Upper lobe of right lung (tissue), 1 donor: ENCODE measurements around the gene MERTK. TPM values are rescaled to one million over a fixed set of nuclear protein-coding genes. Genes with fewer than 3 reads are reported as not detected.
A peak's percentile ranks its signal among the peaks of the same experiment; 100 is the strongest.

ENCODE experiments used
- ATAC-seq: fragments of 200-7000 bp; cut with Tn5 transposase; one replicate; pipeline ENCODE4 v1.9.1; 2020; ENCODE audit warnings: mild to moderate bottlenecking, moderate library complexity
- DNase-seq: peaks from one replicate; pipeline ENCODE4 v3.0.0-alpha.2; 2020
- H3K27ac ChIP-seq: fragments of 200-600 bp; one replicate; pipeline ENCODE4 v1.8.0; 2022
- H3K27me3 ChIP-seq: fragments of 200-600 bp; one replicate; pipeline ENCODE4 v1.8.0; 2022; ENCODE audit warnings: mild to moderate bottlenecking
- H3K36me3 ChIP-seq: fragments of 200-600 bp; one replicate; pipeline ENCODE4 v1.8.0; 2022
- H3K4me1 ChIP-seq: fragments of 200-600 bp; one replicate; pipeline ENCODE4 v1.8.0; 2022
- H3K4me3 ChIP-seq: fragments of 200-600 bp; one replicate; pipeline ENCODE4 v1.8.0; 2022; ENCODE audit warnings: mild to moderate bottlenecking
- H3K9me3 ChIP-seq: fragments of 200-600 bp; one replicate; pipeline ENCODE4 v1.8.0; 2022
- intact Hi-C: fragments of 100-400 bp; cut with DNase I; formaldehyde crosslinking; loops from one replicate; pipeline ENCODE4 v1.11.0; 2022
- total RNA-seq: library from RNA; stranded (reverse); fragmentation: NEBNext Ultra II Directional; extraction: Animal tissue kit (Norgen Biotek cat#: 25700); gene quantifications from one replicate; pipeline ENCODE4 v1.2.1, GENCODE V29; 2021
- TF ChIP-seq, protein P1 (sequence below): fragments of 200-600 bp; IDR thresholded peaks from one replicate; pipeline ENCODE4 v1.8.0; 2022; ENCODE audit warnings: antibody characterized with exemption
- donor health status: DM: no; HTN: yes; CAD: no; lungs with severe emphysema.

MERTK gene
- total RNA-seq, 1 donor from 2014 or later = 17.3 TPM

DNA sequence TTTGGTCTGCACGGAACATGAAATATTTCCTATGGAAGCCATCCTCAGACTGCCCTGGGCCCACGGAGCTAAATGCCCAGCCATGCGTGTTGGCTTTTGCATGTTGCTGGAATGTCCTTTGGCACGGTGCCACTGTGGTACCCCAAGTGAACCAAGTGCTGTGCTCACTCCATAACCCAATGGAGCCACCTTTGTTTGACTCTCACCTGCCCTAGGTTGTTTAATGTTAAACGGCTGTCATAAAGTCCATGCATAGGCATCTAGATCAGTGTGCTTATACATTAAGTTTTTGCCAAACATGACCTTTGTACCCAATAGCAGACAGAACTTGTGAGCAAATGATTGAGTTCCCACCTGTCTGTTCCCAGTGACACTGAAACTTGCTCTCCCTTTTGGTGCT is 96.7 kb downstream of the MERTK start:
- Histone ChIP-seq H3K27ac (no peak overlapping the region), H3K4me1 (no peaks in the 10 kb centered on the region), H3K9me3 (no peaks in the 10 kb centered on the region), H3K27me3 (no peaks in the 10 kb centered on the region), H3K36me3 (peaks cover 21% of the 10 kb centered on the region), H3K4me3 (no peak overlapping the region)
- DNase-seq = no peak
- ATAC-seq = no peak
- TF ChIP-seq, protein P1, sequence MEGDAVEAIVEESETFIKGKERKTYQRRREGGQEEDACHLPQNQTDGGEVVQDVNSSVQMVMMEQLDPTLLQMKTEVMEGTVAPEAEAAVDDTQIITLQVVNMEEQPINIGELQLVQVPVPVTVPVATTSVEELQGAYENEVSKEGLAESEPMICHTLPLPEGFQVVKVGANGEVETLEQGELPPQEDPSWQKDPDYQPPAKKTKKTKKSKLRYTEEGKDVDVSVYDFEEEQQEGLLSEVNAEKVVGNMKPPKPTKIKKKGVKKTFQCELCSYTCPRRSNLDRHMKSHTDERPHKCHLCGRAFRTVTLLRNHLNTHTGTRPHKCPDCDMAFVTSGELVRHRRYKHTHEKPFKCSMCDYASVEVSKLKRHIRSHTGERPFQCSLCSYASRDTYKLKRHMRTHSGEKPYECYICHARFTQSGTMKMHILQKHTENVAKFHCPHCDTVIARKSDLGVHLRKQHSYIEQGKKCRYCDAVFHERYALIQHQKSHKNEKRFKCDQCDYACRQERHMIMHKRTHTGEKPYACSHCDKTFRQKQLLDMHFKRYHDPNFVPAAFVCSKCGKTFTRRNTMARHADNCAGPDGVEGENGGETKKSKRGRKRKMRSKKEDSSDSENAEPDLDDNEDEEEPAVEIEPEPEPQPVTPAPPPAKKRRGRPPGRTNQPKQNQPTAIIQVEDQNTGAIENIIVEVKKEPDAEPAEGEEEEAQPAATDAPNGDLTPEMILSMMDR = no peak
- intact Hi-C loops = no loop called here

GRCh38 chr2:111999809-112000208 is 101.4 kb downstream of the MERTK start:
- intact Hi-C loops = no loop called here
- no peak overlapping the region for H3K27ac ChIP-seq
- TF ChIP-seq, protein P1 = no peak
- no peak for DNase-seq
- no peak for ATAC-seq
- H3K36me3 ChIP-seq = peaks cover 20% of the 10 kb centered on the region
- no peaks in the 10 kb centered on the region for H3K4me1 ChIP-seq
- H3K27me3 ChIP-seq = no peaks in the 10 kb centered on the region
- H3K9me3 ChIP-seq = no peaks in the 10 kb centered on the region
- H3K4me3 ChIP-seq = no peak overlapping the region

- TF ChIP-seq, protein P1 = no peak
- Histone ChIP-seq H3K27me3 (no peaks in the 10 kb centered on the region), H3K4me3 (no peak overlapping the region), H3K36me3 (peaks cover 20% of the 10 kb centered on the region), H3K9me3 (no peaks in the 10 kb centered on the region), H3K4me1 (no peaks in the 10 kb centered on the region), H3K27ac (no peak overlapping the region)
- DNase-seq (no peak), ATAC-seq (no peak)
- intact Hi-C loops = no loop called here
These were observed 102.2 kb downstream of the MERTK start for GRCh38 chr2:112000399-112001135.

DNA sequence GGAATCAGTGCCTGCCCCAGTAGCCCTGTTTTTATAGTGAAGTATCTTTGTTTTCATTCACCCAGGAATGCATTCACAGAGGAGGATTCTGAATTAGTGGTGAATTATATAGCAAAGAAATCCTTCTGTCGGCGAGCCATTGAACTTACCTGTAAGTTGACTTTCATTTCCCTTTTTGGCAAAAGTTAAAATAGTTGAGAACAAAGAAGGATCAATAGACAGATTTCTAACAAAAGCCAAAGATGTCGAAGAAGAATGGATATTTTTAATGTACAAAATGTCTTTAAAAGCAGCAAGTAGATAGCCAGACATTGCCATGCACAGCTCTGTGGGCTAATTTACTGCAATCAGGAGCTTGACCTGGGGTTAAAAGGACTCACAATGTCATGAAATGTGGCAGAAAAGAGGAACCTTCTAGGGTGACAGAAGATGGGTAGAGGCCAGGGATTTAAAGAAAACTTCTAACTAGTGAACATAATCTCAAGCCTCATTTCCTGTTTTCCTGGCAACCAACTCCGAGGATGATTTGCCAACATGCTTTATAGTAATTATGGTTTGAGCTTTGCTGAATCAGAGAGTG is 102.8 kb downstream of the MERTK start:
- H3K27me3 ChIP-seq = no peaks in the 10 kb centered on the region
- H3K9me3 ChIP-seq = no peaks in the 10 kb centered on the region
- no peak overlapping the region for H3K4me3 ChIP-seq
- DNase-seq = no peak
- intact Hi-C loops = no loop called here
- TF ChIP-seq, protein P1 = no peak
- peaks cover 20% of the 10 kb centered on the region for H3K36me3 ChIP-seq
- no peaks in the 10 kb centered on the region for H3K4me1 ChIP-seq
- no peak overlapping the region for H3K27ac ChIP-seq
- ATAC-seq = peak; percentile 73

DNA sequence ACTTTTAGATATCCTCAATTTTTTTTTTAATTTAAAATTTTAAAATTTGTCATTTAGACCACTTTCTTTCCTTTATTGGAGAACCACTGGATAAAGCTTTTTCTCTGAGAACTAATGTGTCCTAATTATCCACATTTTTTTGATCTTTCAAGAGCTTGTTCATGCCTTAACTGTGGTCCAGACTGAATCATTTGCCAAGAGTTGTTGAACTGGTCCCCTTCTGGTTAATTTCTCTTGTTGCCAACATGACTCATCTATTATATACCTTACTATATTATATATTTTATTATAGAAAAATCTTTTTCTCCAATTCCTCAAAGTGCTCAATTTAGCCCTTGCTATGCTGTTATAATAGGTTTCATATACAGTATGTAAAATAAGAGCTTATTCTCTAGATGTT is 103.5 kb downstream of the MERTK start:
- Histone ChIP-seq H3K27ac (no peak overlapping the region), H3K36me3 (peaks cover 20% of the 10 kb centered on the region), H3K4me1 (no peaks in the 10 kb centered on the region), H3K4me3 (no peak overlapping the region), H3K27me3 (no peaks in the 10 kb centered on the region), H3K9me3 (no peaks in the 10 kb centered on the region)
- DNase-seq (no peak), ATAC-seq (no peak)
- intact Hi-C loops = no loop called here
- TF ChIP-seq, protein P1 = no peak
